NCI-H748 treated with DMSO at 0.1 percent for 48 hours (cell line): ENCODE results near the gene CCAR1.
A peak's percentile ranks its signal among the peaks of the same experiment; 100 is the strongest.
"Not testable (repeated sequence)": the region's sequence is repeated elsewhere in the genome, so short reads cannot be mapped to it uniquely, and the experiment has no call there.

Experiments
- DNase-seq: peaks from one replicate; lab custom pipeline; 2025; lab: John Stamatoyannopoulos, UW

CCAR1 gene

GRCh38 chr10:68720793-68721672 is at the start of gene CCAR1:
TSS of gene CCAR1 (plus strand) at chr10:68721239. CDS start at chr10:68722505, 1,266 bp downstream.
- DNase-seq = peak; percentile 87

GRCh38 chr10:68684413-68684812 is 36.6 kb upstream of the CCAR1 start:
- DNase-seq = no peak

DNA sequence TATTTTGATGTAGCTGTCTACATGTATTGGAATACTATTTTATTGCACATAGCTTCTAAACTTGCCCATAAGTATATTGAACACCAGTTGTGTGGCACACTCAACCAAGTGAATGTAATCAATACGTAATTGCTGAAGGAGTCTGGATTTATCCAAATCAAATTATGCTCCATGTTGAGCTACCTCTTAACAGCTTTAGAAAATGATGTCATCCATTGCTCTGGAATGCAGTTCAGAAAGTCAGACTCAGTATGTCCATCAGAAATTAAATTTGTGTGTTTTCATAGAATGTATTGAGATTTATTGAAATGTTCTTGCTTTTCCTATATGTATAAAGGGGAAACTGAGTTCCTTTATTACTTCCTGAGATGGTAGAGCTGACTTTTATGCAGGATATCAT is 25.0 kb upstream of the CCAR1 start:
- no peak for DNase-seq

- DNase-seq = no peak
Measured at GRCh38 chr10:68697106-68697505, 23.9 kb upstream of the CCAR1 start.

GRCh38 chr10:68700197-68700596 is 20.8 kb upstream of the CCAR1 start:
- no peak for DNase-seq

- DNase-seq = no peak
Measured at GRCh38 chr10:68705548-68705947, 15.5 kb upstream of the CCAR1 start.

GRCh38 chr10:68708987-68709386 is 12.1 kb upstream of the CCAR1 start:
- not testable (repeated sequence) for DNase-seq

DNA sequence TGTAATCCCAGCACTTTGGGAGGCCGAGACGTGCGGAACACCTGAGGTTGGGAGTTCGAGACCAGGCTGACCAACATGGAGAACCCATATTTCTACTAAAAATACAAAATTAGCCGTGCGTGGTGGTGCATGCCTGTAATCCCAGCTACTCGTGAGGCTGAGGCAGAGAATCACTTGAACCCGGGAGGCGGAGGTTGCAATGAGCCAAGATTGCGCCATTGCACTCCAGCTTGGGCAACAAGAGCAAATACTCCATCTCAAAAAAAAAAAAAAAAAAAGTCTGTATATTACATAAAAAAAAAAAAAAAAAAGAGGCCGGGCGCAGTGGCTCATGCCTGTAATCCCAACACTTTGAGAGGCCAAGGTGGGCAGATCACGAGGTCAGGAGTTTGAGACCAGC is 8.0 kb upstream of the CCAR1 start:
- not testable (repeated sequence) for DNase-seq

GRCh38 chr10:68717435-68717834 is 3.6 kb upstream of the CCAR1 start:
- DNase-seq = no peak

DNA sequence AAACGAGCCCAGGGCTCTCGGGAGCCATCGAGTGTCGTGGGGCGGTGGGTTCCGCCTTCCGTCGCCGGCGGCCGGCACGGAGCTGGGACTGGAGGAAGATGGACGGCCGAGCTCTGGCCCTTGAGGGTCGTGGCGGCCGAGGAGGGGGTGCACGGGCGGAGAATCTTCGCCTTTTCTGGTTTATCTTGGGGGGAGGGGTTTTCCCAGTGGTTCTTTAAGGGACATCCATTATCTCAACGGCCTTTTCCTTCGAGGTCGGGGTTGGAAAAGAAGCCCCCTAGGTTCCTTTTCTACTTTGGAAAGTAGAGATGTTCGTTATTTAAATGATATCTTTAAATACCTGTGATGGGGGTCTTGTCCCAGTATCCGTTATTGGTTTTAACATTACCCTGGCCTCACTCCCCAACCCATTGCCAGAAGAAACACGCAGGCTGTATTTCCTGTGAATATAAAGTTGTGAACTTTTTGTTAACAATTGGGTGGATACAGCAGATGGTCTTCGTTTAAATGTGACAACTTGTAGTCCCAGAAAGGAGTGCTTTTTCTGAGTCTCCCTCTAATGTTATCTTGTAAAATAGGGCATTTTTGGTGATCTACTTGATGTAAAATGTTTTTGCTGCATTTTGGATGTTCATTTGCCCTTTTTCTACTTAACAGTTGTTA is 765 bp downstream of the CCAR1 start:
- DNase-seq = no peak

- DNase-seq = no peak
Measured at GRCh38 chr10:68725016-68725415, 4.0 kb downstream of the CCAR1 start.

GRCh38 chr10:68727146-68727545 is 6.1 kb downstream of the CCAR1 start:
- DNase-seq = no peak

- no peak for DNase-seq
Measured at GRCh38 chr10:68732651-68733050, 11.6 kb downstream of the CCAR1 start.

DNA sequence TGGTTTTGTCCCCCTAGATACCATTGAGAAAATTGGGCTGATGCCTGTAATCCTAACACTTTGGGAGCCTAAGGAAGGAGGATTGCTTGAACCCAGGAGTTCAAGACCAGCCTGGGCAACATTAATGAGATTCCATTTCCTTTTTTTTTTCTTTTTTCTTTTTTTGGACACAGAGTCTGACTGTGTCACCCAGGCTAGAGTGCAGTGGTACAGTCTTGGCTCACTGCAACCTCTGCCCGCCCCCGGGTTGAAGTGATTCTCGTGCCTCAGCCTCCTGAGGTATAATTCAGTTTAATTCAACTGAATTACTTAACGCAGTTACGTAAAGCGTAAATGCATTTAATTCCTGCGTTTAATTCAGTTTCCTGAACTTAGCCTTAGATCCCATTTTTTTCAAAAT is 13.3 kb downstream of the CCAR1 start:
- DNase-seq = no peak

- DNase-seq = no peak
Measured at GRCh38 chr10:68735119-68735518, 14.1 kb downstream of the CCAR1 start.

- DNase-seq = not testable (repeated sequence)
Measured at GRCh38 chr10:68735739-68736138, 14.7 kb downstream of the CCAR1 start.

- DNase-seq = not testable (repeated sequence)
Measured at GRCh38 chr10:68740676-68741075, 19.6 kb downstream of the CCAR1 start.

DNA sequence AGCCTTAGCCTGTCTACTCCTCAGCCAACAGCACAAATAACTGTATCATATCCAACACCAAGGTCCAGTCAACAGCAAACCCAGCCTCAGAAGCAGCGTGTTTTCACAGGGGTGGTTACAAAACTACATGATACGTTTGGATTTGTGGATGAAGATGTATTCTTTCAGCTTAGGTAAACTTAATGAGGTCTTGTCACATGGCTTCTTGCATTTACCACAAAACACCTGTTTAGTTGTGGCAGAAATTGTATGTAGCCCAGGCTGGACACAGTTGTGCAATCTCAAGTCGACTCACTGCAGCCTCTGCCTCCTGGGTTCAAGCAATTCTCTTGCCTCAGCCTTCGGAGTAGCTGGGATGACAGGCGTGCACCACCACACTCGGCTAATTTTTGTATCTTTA is 21.4 kb downstream of the CCAR1 start:
- DNase-seq = no peak

- no peak for DNase-seq
Measured at GRCh38 chr10:68752711-68753350, 31.8 kb downstream of the CCAR1 start.

GRCh38 chr10:68756246-68756645 is 35.2 kb downstream of the CCAR1 start:
- no peak for DNase-seq

GRCh38 chr10:68756766-68757165 is 35.7 kb downstream of the CCAR1 start:
- DNase-seq = no peak

- DNase-seq = no peak
Measured at GRCh38 chr10:68759223-68759863, 38.3 kb downstream of the CCAR1 start.
